IPS-18a (cell line): ENCODE data around the gene ANKRD12.

Experiments
- H3K27ac ChIP-seq: one replicate; pipeline ENCODE4 v1.5.1; 2013; ENCODE audit warnings: low read length
- H3K27me3 ChIP-seq: one replicate; pipeline ENCODE4 v1.6.1; 2013; ENCODE audit warnings: mild to moderate bottlenecking, low read length; ENCODE audit not compliant: control insufficient read depth, insufficient read depth
- H3K36me3 ChIP-seq: one replicate; pipeline ENCODE4 v1.6.1; 2013; ENCODE audit warnings: low read depth, low read length; ENCODE audit not compliant: control insufficient read depth
- H3K4me1 ChIP-seq: one replicate; pipeline ENCODE4 v1.6.1; 2013; ENCODE audit warnings: low read depth, low read length; ENCODE audit not compliant: control insufficient read depth
- H3K4me3 ChIP-seq: one replicate; pipeline ENCODE4 v1.5.1; 2013; ENCODE audit warnings: low read length
- H3K9ac ChIP-seq: one replicate; pipeline ENCODE4 v1.6.1; 2013; ENCODE audit warnings: mild to moderate bottlenecking, low read length, moderate library complexity
- H3K9me3 ChIP-seq: one replicate; pipeline ENCODE4 v1.6.1; 2013; ENCODE audit warnings: low read depth, low read length; ENCODE audit not compliant: control insufficient read depth

Gene ANKRD12

DNA sequence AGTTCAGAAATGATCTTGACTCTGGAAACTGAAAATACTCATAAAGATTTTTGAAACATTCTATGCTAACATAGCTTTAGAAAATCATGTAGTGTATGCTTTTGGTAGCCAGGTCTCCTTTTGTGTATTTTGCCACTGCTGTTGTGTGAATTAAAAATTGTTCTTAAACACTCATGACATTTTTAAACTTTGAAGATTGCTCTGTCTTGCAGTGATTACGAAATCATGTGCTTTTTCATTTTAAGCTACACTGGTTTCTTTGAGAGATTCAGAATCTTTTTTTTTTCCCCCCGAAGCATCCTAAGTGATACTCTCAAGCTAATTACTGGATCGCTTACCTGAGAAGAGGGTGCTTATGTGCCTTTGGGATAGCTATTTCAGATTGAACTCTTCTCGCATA lies 60.0 kb downstream of the ANKRD12 start:
- H3K36me3 ChIP-seq = no peaks in the 10 kb centered on the region
- H3K4me3 ChIP-seq = no peak overlapping the region
- H3K27ac ChIP-seq = no peak overlapping the region
- peaks cover 14% of the 10 kb centered on the region for H3K4me1 ChIP-seq
- no peaks in the 10 kb centered on the region for H3K9me3 ChIP-seq
- H3K9ac ChIP-seq = no peak overlapping the region
- H3K27me3 ChIP-seq = no peaks in the 10 kb centered on the region

DNA sequence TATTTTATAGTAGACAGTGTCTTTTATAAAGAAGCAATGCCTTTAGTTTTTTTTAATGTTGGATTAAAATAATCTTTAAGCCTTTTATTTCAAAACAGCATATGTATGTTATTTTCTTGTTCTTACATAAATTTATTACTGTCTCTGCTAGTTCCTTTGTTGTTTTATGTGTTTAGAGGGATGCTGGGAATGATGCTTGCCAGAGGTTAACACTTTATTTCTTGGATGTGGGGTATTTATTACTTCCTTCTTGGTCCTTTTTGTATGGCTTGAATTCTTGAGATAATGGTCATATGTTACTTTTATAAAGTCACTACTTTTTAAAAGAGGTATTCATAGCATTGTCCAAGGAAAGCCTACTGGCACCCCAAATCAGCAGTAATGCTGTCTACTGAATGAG lies 63.1 kb downstream of the ANKRD12 start:
- no peaks in the 10 kb centered on the region for H3K36me3 ChIP-seq
- H3K4me1 ChIP-seq = peaks cover 14% of the 10 kb centered on the region
- H3K27me3 ChIP-seq = no peaks in the 10 kb centered on the region
- H3K9ac ChIP-seq = no peak overlapping the region
- H3K27ac ChIP-seq = no peak overlapping the region
- no peak overlapping the region for H3K4me3 ChIP-seq
- H3K9me3 ChIP-seq = no peaks in the 10 kb centered on the region

DNA sequence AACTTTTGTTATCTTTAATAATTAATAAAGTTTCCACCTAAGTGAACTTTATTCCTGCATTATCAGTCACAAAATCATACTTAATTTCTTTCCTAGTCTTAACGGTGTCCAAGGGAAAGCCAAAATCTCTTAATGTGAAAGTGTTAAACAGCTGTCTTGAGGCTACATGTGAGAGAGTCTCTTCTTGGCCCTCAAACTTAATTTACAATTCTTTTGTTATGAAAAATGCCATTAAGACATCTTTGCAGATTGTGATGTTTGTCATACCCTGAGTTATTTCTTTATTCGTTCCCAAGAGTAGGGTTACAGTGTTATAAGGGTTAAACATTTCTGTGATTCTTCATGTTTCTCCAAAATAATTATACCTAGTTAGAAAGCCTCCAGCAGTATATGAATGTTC lies 64.6 kb downstream of the ANKRD12 start:
- peak overlapping the region; percentile 20 for H3K9ac ChIP-seq
- H3K4me1 ChIP-seq = peaks cover 14% of the 10 kb centered on the region
- H3K27ac ChIP-seq = peak overlapping the region; percentile 45
- H3K27me3 ChIP-seq = no peaks in the 10 kb centered on the region
- H3K36me3 ChIP-seq = no peaks in the 10 kb centered on the region
- peak overlapping the region; percentile 1 for H3K4me3 ChIP-seq
- no peaks in the 10 kb centered on the region for H3K9me3 ChIP-seq

DNA sequence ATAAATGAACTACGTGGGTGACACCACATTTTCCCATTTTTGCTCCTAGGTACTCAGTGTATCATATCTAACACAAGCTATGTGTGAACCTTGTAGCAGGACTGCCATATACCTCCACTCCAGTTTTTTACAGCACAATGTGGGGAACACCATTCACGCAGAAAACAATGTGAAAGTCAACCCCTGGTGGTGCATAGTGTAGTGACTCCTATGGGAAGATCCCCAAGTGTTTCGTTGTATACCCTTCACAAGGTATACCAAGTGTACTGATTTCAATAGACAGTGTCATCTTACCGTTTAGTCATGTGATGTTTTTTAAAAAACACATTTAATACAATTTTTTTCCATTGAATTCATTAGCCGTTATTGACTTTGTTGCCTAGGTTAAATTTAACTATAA lies 68.1 kb downstream of the ANKRD12 start:
- Histone ChIP-seq H3K4me3 (no peak overlapping the region), H3K4me1 (peaks cover 14% of the 10 kb centered on the region), H3K36me3 (no peaks in the 10 kb centered on the region), H3K9me3 (no peaks in the 10 kb centered on the region), H3K9ac (no peak overlapping the region), H3K27me3 (no peaks in the 10 kb centered on the region), H3K27ac (no peak overlapping the region)

DNA sequence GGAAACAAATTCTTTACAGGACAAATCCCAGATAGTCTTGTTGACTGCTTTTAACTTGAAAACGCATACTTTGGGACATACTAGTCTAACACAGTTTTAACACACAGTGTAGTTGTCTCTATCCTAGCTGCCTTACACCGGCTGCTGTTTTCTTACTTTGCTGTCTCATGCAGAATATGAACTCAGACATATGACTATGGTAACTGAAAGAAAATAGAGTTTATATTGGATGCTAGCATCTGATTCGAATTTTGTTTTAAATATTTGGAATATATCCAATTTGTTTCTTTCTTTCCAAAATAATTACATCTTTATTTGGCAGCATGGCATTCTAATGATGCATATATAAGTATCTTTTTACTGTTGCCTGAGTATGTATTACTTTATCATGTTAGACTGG lies 69.8 kb downstream of the ANKRD12 start:
- no peak overlapping the region for H3K27ac ChIP-seq
- H3K4me1 ChIP-seq = peaks cover under 1% of the 10 kb centered on the region
- no peaks in the 10 kb centered on the region for H3K27me3 ChIP-seq
- no peaks in the 10 kb centered on the region for H3K9me3 ChIP-seq
- no peak overlapping the region for H3K9ac ChIP-seq
- H3K4me3 ChIP-seq = no peak overlapping the region
- peaks cover under 1% of the 10 kb centered on the region for H3K36me3 ChIP-seq

DNA sequence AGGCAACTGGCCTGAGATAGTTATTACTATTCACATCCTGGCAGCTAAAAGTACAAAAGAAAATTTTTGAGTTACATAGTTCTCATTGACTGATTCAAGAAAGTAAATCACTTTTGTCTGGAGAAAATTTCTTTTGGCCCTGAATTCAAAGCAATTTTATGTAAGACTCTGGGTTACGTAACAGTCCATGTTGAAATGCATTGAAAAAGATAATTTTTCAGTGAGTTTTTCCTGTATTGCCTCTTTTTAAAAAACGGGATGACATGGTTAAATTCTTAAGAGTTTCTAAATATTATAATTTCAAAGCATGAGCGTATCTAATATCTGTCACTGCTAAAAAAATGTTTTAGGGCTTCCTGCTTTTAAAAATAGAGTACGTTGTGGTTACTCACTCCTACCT lies 72.7 kb downstream of the ANKRD12 start:
- Histone ChIP-seq H3K36me3 (peaks cover 10% of the 10 kb centered on the region), H3K27me3 (no peaks in the 10 kb centered on the region), H3K9ac (no peak overlapping the region), H3K4me3 (no peak overlapping the region), H3K4me1 (no peaks in the 10 kb centered on the region), H3K9me3 (no peaks in the 10 kb centered on the region), H3K27ac (no peak overlapping the region)

DNA sequence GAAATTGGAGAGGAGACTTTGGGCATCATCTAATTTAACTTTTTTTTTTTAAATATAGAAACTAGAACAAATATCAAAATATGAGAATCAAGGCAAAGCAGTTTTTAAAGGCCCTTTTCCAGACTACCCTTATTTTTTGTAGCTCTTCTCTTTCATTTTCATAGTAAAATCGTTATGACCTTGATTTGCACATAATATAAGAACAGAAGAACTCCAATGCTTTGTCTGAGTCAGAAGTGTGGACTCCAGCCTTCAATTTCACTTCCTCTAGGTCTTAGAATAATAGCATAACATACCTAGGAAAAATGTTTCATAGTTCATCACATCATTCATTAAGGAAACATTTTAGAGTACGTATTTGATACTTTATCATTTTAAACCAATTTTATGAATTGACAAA lies 74.4 kb downstream of the ANKRD12 start:
- no peaks in the 10 kb centered on the region for H3K4me1 ChIP-seq
- H3K27ac ChIP-seq = no peak overlapping the region
- H3K9ac ChIP-seq = no peak overlapping the region
- no peaks in the 10 kb centered on the region for H3K9me3 ChIP-seq
- no peak overlapping the region for H3K4me3 ChIP-seq
- peaks cover 12% of the 10 kb centered on the region for H3K36me3 ChIP-seq
- no peaks in the 10 kb centered on the region for H3K27me3 ChIP-seq

DNA sequence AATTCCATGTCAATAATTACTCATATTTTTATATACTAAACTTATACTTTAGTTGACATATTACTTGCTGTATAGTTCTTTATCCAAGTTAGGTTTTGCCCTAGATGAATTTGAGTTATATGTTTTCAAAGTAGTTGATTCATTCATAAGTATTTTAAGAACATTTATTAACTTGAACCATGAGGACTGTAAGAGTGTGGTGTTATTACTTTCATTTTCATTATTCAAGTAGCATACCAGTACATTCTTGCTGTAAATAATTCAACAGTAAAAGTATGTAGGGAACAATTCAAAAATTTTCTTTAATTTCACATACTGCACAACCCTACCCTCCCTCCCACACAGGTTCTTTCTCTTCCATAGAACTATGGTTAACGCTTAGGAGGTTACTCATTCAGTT lies 75.4 kb downstream of the ANKRD12 start:
- no peak overlapping the region for H3K4me3 ChIP-seq
- peaks cover 12% of the 10 kb centered on the region for H3K36me3 ChIP-seq
- H3K4me1 ChIP-seq = no peaks in the 10 kb centered on the region
- no peak overlapping the region for H3K9ac ChIP-seq
- H3K27me3 ChIP-seq = no peaks in the 10 kb centered on the region
- H3K27ac ChIP-seq = no peak overlapping the region
- no peaks in the 10 kb centered on the region for H3K9me3 ChIP-seq

DNA sequence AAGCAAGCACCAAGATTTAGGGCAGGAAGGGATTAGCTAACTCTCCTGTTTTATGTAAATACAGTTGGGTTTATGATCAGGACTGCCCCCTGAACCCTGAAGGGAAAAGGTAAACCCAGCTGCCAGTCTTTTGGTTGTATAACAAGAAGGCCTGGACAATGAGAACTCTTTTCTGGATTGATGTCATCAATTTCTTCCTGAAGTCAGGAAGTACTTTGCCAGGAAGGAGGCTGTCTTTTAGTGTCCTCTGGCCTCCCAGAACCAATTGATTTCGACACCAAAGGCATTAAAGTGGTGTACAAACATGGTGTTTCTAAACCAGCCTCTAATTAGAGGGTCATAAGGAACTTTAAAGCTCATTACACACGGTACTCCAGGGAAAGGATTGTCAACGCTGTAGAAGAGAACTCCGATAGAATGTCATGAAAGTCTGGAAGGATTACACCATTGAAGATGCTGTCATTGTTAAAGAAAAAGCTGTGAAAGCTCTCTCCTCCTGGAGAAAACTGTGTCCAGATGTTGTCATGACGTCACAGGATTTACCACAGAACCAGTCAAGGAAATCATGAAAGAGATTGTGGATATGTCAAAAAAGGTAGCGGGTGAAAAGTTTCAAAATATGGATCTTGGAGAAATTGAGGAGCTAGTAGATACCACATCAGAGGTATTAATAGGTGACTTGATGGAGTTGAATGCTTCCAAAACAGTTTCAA lies 78.8 kb downstream of the ANKRD12 start:
- no peak overlapping the region for H3K27ac ChIP-seq
- peaks cover 15% of the 10 kb centered on the region for H3K36me3 ChIP-seq
- H3K4me3 ChIP-seq = no peak overlapping the region
- no peaks in the 10 kb centered on the region for H3K27me3 ChIP-seq
- H3K9me3 ChIP-seq = no peaks in the 10 kb centered on the region
- H3K9ac ChIP-seq = no peak overlapping the region
- no peaks in the 10 kb centered on the region for H3K4me1 ChIP-seq

DNA sequence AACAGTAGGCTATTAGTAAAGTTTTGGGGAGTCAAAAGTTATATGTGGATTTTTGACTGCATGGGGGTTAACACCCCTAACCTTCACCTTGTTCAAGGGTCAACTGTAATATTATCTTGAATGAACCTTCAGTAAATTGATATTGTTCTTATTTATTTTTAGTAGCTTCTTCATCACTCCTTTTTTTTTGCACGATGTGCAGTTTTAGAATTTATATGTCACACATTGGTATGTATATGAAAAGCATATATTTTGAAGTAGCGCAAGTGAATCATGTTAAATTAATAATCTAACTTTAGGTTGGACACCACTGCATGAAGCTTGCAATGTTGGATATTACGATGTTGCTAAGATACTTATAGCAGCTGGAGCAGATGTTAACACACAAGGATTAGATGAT lies 79.9 kb downstream of the ANKRD12 start:
- no peaks in the 10 kb centered on the region for H3K4me1 ChIP-seq
- no peaks in the 10 kb centered on the region for H3K27me3 ChIP-seq
- H3K9ac ChIP-seq = no peak overlapping the region
- no peaks in the 10 kb centered on the region for H3K9me3 ChIP-seq
- no peak overlapping the region for H3K4me3 ChIP-seq
- no peak overlapping the region for H3K27ac ChIP-seq
- peaks cover 13% of the 10 kb centered on the region for H3K36me3 ChIP-seq

DNA sequence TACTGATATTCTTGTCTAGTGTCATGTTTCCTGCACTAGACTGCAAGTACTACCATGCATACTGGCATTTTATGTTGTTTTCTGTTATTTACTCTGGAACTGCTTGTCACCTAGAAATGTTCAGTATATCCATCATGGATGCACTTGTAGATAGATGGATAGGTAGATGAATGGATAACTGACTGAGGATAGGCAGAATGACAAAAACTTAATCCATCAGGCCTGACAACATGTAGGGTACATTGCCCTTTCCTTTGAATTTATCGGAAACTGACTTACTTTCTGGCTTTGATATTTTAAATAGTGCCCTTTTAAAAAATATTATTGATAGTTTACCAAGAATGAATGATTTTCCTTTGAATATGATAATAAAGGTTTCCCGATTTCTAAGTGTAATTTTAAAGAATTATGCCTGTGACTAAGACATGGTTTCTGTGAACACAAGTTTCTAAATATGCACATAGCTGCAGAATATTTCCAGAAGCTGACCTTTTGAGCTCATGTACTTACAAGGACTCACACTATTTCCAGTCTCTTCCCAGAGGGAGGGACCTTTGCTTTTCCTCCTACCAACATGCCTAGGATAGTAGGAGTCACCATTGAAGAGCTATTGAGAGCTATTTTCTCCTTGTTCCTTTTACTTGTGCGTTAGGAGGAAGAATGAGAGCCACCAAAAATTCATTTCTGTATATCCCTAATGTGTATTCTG lies 81.3 kb downstream of the ANKRD12 start:
- no peak overlapping the region for H3K9ac ChIP-seq
- H3K4me3 ChIP-seq = no peak overlapping the region
- no peaks in the 10 kb centered on the region for H3K27me3 ChIP-seq
- H3K4me1 ChIP-seq = no peaks in the 10 kb centered on the region
- no peaks in the 10 kb centered on the region for H3K9me3 ChIP-seq
- H3K36me3 ChIP-seq = peaks cover 14% of the 10 kb centered on the region
- no peak overlapping the region for H3K27ac ChIP-seq

DNA sequence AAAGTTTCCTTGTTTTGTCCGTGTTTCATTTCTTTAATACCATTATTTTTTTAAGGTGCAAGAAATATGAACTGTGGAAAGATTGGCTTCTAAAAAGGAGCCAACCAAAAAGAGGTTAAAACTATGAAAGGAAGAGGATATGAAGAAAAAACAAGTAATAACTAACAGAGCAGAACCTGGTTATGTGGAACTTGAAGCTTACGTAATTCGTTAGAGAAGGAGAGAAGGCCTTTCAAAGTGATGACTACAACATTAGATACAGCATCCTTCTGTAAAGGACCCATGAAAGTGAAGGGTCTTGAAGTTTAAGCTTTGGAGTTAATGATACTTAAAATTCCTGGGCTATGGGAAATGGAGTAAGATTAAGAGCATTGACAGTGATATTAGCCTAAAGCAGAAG lies 84.5 kb downstream of the ANKRD12 start:
- H3K36me3 ChIP-seq = peaks cover 10% of the 10 kb centered on the region
- no peak overlapping the region for H3K9ac ChIP-seq
- no peak overlapping the region for H3K4me3 ChIP-seq
- no peaks in the 10 kb centered on the region for H3K27me3 ChIP-seq
- H3K4me1 ChIP-seq = no peaks in the 10 kb centered on the region
- H3K9me3 ChIP-seq = no peaks in the 10 kb centered on the region
- no peak overlapping the region for H3K27ac ChIP-seq
